Measurements from ENCODE around the gene TPRA1. TPM values are rescaled to one million over a fixed set of nuclear protein-coding genes. Genes with fewer than 3 reads are reported as not detected.
"Not testable (repeated sequence)": the region's sequence is repeated elsewhere in the genome, so short reads cannot be mapped to it uniquely, and the experiment has no call there.

The TPRA1 gene
- total RNA-seq, 1 donor from 2014 or later, result 18.6 TPM

GRCh38 chr3:127536830-127537812 lies 53.4 kb downstream of the TPRA1 start:
- no peak for DNase-seq

- peak; percentile 62 for DNase-seq
Observed at GRCh38 chr3:127535901-127536829, 54.4 kb downstream of the TPRA1 start.

- DNase-seq, result no peak
Observed at GRCh38 chr3:127535106-127535785, 55.3 kb downstream of the TPRA1 start.

GRCh38 chr3:127534564-127534963 lies 56.0 kb downstream of the TPRA1 start:
- DNase-seq, result no peak

GRCh38 chr3:127534161-127534451 lies 56.4 kb downstream of the TPRA1 start:
- no peak for DNase-seq

- no peak for DNase-seq
Observed at GRCh38 chr3:127532561-127533203, 57.9 kb downstream of the TPRA1 start.

GRCh38 chr3:127531821-127532220 lies 58.7 kb downstream of the TPRA1 start:
- DNase-seq, result no peak

- not testable (repeated sequence) for DNase-seq
Observed at GRCh38 chr3:127530863-127531262, 59.7 kb downstream of the TPRA1 start.

- DNase-seq, result no peak
Observed at GRCh38 chr3:127529346-127530188, 61.0 kb downstream of the TPRA1 start.

GRCh38 chr3:127525373-127525772 lies 65.2 kb downstream of the TPRA1 start:
- peak; percentile 37 for DNase-seq

- DNase-seq, result no peak
Observed at GRCh38 chr3:127524296-127524896, 66.1 kb downstream of the TPRA1 start.

Small RNA genes lying within 50 kb of the gene (small RNA-seq; reads per million reads assigned to genes)
- not detected for gene AC084035.1
- not detected for gene MIR6825
- gene MIR7976, result 0.44 reads per million, percentile 41 among the genes with 10 or more reads in this experiment

Other genes starting within 250 kb of the TPRA1 start
- 16.8 TPM for gene MCM2, start 7.7 kb upstream of the TPRA1 start, total RNA-seq
- 160 TPM for gene PODXL2, start 38.5 kb upstream of the TPRA1 start, total RNA-seq
- 4.7 TPM for gene ABTB1, start 82.2 kb upstream of the TPRA1 start, total RNA-seq
- 40.9 TPM for gene MGLL, start 231.8 kb upstream of the TPRA1 start, total RNA-seq

Data from occipital lobe (tissue), 3 donors.